NCI-H2171 (cell line): ENCODE measurements around the gene TBX10.
"Not testable (repeated sequence)": the region's sequence is repeated elsewhere in the genome, so short reads cannot be mapped to it uniquely, and the experiment has no call there.

Source experiments
- DNase-seq: peaks from one replicate; lab custom pipeline; 2025; lab: John Stamatoyannopoulos, UW

The TBX10 gene

GRCh38 chr11:67599149-67599548 is 40.4 kb downstream of the TBX10 start:
- DNase-seq: no peak

GRCh38 chr11:67597963-67598362 is 41.6 kb downstream of the TBX10 start:
- not testable (repeated sequence) for DNase-seq

GRCh38 chr11:67597458-67597857 is 42.1 kb downstream of the TBX10 start:
- DNase-seq: not testable (repeated sequence)

- DNase-seq: no peak
These were observed 42.7 kb downstream of the TBX10 start for GRCh38 chr11:67596753-67597300.

- DNase-seq: no peak
These were observed 45.1 kb downstream of the TBX10 start for GRCh38 chr11:67594480-67594879.

GRCh38 chr11:67593565-67593905 is 46.0 kb downstream of the TBX10 start:
- no peak for DNase-seq

- no peak for DNase-seq
These were observed 46.5 kb downstream of the TBX10 start for GRCh38 chr11:67592880-67593564.

- not testable (repeated sequence) for DNase-seq
These were observed 50.6 kb downstream of the TBX10 start for GRCh38 chr11:67588899-67589415.

GRCh38 chr11:67588136-67588503 is 51.4 kb downstream of the TBX10 start:
- no peak for DNase-seq

GRCh38 chr11:67586568-67587250 is 52.9 kb downstream of the TBX10 start:
- DNase-seq: no peak

GRCh38 chr11:67585911-67586310 is 53.7 kb downstream of the TBX10 start:
- DNase-seq: no peak

GRCh38 chr11:67584881-67585873 is 54.4 kb downstream of the TBX10 start:
- DNase-seq: no peak

- no peak for DNase-seq
These were observed 55.2 kb downstream of the TBX10 start for GRCh38 chr11:67584205-67584880.

GRCh38 chr11:67583247-67584204 is 56.0 kb downstream of the TBX10 start, which contains the start of gene GSTP1:
GSTP1 (plus strand) TSS chr11:67583812; CDS start chr11:67583844, 32 bp downstream.
- no peak for DNase-seq

GRCh38 chr11:67582011-67582410 is 57.6 kb downstream of the TBX10 start:
- DNase-seq: no peak

GRCh38 chr11:67581469-67581868 is 58.1 kb downstream of the TBX10 start:
- no peak for DNase-seq
